IMR-90 (cell line): ENCODE data around the gene POFUT2. TPM values are rescaled to one million over a fixed set of nuclear protein-coding genes. Genes with fewer than 3 reads are reported as not detected.

Experiments
- ATAC-seq: fragments of 200-7000 bp; cut with Tn5 transposase; 2 replicates; pipeline ENCODE4 v1.9.1; 2020; ENCODE audit warnings: low read depth, mild to moderate bottlenecking, moderate library complexity
- BruUV-seq: library from RNA; stranded (reverse); fragments of 400-500 nt; replicated peaks from 2 replicates; lab custom pipeline; 2021; lab: Mats Ljungman, UMichigan
- CTCF ChIA-PET: fragments of 300-600 bp; formaldehyde crosslinking; extraction: SDS; loops from one replicate; lab custom pipeline; 2021; ENCODE audit warnings: antibody characterized with exemption; lab: Yijun Ruan, JAX
- POLR2A ChIA-PET: fragments of 300-600 bp; sonication (Branson Sonifier 250); formaldehyde crosslinking; loops from one replicate; lab custom pipeline; 2022; ENCODE audit warnings: antibody characterized with exemption; ENCODE audit not compliant: unreplicated experiment; lab: Charles Lee
- DNase-seq: peaks from one replicate; pipeline ENCODE4 v3.0.0; 2013
- H2AFZ ChIP-seq: replicated peaks from 2 replicates; pipeline ENCODE3; 2013; ENCODE audit warnings: low read length, mild to moderate bottlenecking; ENCODE audit not compliant: poor library complexity
- H2AK5ac ChIP-seq: 2 replicates; pipeline ENCODE4 v1.6.1; 2013; ENCODE audit warnings: low read depth, low read length, inconsistent platforms
- H2AK9ac ChIP-seq: replicated peaks from 2 replicates; pipeline ENCODE3; 2013; ENCODE audit warnings: mild to moderate bottlenecking, low read depth, low read length, moderate library complexity; ENCODE audit not compliant: poor library complexity
- H2BK120ac ChIP-seq: 2 replicates; pipeline ENCODE4 v1.6.1; 2013; ENCODE audit warnings: low read depth, low read length, inconsistent platforms
- H2BK15ac ChIP-seq: 3 replicates; pipeline ENCODE4 v1.6.1; 2013; ENCODE audit warnings: low read depth, low read length, inconsistent platforms
- H2BK20ac ChIP-seq: 2 replicates; pipeline ENCODE4 v1.6.1; 2013; ENCODE audit warnings: low read depth, mild to moderate bottlenecking, inconsistent platforms, low read length, moderate library complexity
- H2BK5ac ChIP-seq: 2 replicates; pipeline ENCODE4 v1.6.1; 2013; ENCODE audit warnings: mild to moderate bottlenecking, low read depth, low read length, inconsistent platforms; ENCODE audit not compliant: poor library complexity, severe bottlenecking
- H3K14ac ChIP-seq: replicated peaks from 2 replicates; pipeline ENCODE4 v1.6.1; 2013; ENCODE audit warnings: low read depth, low read length, inconsistent platforms
- H3K18ac ChIP-seq: 2 replicates; pipeline ENCODE4 v1.6.1; 2013; ENCODE audit warnings: low read depth, low read length, control low read depth
- H3K23ac ChIP-seq: 2 replicates; pipeline ENCODE4 v1.6.1; 2013; ENCODE audit warnings: low read depth, low read length, inconsistent platforms
- H3K27ac ChIP-seq: 2 replicates; pipeline ENCODE4 v1.5.1; 2013; ENCODE audit warnings: mild to moderate bottlenecking, control low read depth, low read length; ENCODE audit not compliant: insufficient read depth
- H3K27me3 ChIP-seq: 2 replicates; pipeline ENCODE4 v1.6.1; 2013; ENCODE audit warnings: low read length; ENCODE audit not compliant: control insufficient read depth, insufficient read depth
- H3K36me3 ChIP-seq: 2 replicates; pipeline ENCODE4 v1.6.1; 2013; ENCODE audit warnings: low read length, mixed read lengths; ENCODE audit not compliant: control insufficient read depth, insufficient read depth
- H3K4ac ChIP-seq: 2 replicates; pipeline ENCODE4 v1.6.1; 2013; ENCODE audit warnings: low read depth, low read length, inconsistent platforms
- H3K4me1 ChIP-seq: 2 replicates; pipeline ENCODE4 v1.6.1; 2013; ENCODE audit warnings: low read length, mixed read lengths; ENCODE audit not compliant: control insufficient read depth, insufficient read depth
- H3K4me2 ChIP-seq: 2 replicates; pipeline ENCODE4 v1.6.1; 2013; ENCODE audit warnings: low read depth, mild to moderate bottlenecking, control low read depth, low read length, moderate library complexity
- H3K4me3 ChIP-seq: 2 replicates; pipeline ENCODE4 v1.5.1; 2013; ENCODE audit warnings: low read depth, mild to moderate bottlenecking, control low read depth, low read length, moderate library complexity; ENCODE audit not compliant: insufficient read depth
- H3K56ac ChIP-seq: 2 replicates; pipeline ENCODE4 v1.6.1; 2013; ENCODE audit warnings: low read length, inconsistent platforms; ENCODE audit not compliant: insufficient read depth; ENCODE audit errors: extremely low read depth
- H3K79me1 ChIP-seq, 2 experiments: 2 replicates each; pipeline ENCODE4 v1.6.1; 2013; ENCODE audit warnings: low read length in 2 of 2, inconsistent platforms in 1 of 2, low read depth in 1 of 2
- H3K9ac ChIP-seq: 2 replicates; pipeline ENCODE4 v1.6.1; 2013; ENCODE audit warnings: low read depth, low read length, control low read depth
- H3K9me1 ChIP-seq: 2 replicates; pipeline ENCODE4 v1.6.1; 2013; ENCODE audit warnings: low read length, inconsistent platforms; ENCODE audit not compliant: insufficient read depth
- H3K9me3 ChIP-seq: 2 replicates; pipeline ENCODE4 v1.6.1; 2013; ENCODE audit warnings: low read length; ENCODE audit not compliant: control insufficient read depth, insufficient read depth
- H4K20me1 ChIP-seq: 2 replicates; pipeline ENCODE4 v1.6.1; 2013; ENCODE audit warnings: low read length, inconsistent platforms; ENCODE audit not compliant: insufficient read depth
- H4K5ac ChIP-seq: 2 replicates; pipeline ENCODE4 v1.6.1; 2013; ENCODE audit warnings: mild to moderate bottlenecking, low read depth, low read length, control low read depth
- H4K8ac ChIP-seq, 2 experiments: 2 replicates each; pipeline ENCODE4 v1.6.1; 2013; ENCODE audit warnings: low read depth in 2 of 2, low read length in 2 of 2, control low read depth in 1 of 2, inconsistent platforms in 1 of 2
- H4K91ac ChIP-seq: 2 replicates; pipeline ENCODE4 v1.6.1; 2013; ENCODE audit warnings: low read depth, low read length, inconsistent platforms; ENCODE audit not compliant: insufficient read depth
- CHD1 ChIP-seq: IDR thresholded peaks from 2 replicates; pipeline ENCODE4 v1.6.1; 2012; ENCODE audit warnings: low read depth, low read length, improper control_type of control experiment
- FOS ChIP-seq: fragments of 150-350 bp; IDR thresholded peaks from 2 replicates; pipeline ENCODE4 v1.6.1; 2016; ENCODE audit warnings: low read depth, low read length
- POLR2A ChIP-seq: IDR thresholded peaks from 2 replicates; pipeline ENCODE4 v1.6.1; 2012; ENCODE audit warnings: mild to moderate bottlenecking, low read depth, low read length
- RCOR1 ChIP-seq: IDR thresholded peaks from 2 replicates; pipeline ENCODE4 v1.6.1; 2012; ENCODE audit warnings: mild to moderate bottlenecking, low read length, improper control_type of control experiment; ENCODE audit not compliant: insufficient replicate concordance
- RFX5 ChIP-seq: IDR thresholded peaks from 2 replicates; pipeline ENCODE4 v1.8.0; 2012; ENCODE audit warnings: low read depth, mild to moderate bottlenecking, low read length, moderate library complexity
- SMC3 ChIP-seq: fragments of 150-350 bp; IDR thresholded peaks from 2 replicates; pipeline ENCODE4 v1.6.1; 2016; ENCODE audit warnings: low read depth, mild to moderate bottlenecking, antibody characterized with exemption, low read length, moderate library complexity
- WGBS, 2 experiments: methylation state at CpG; one replicate each; pipeline versions ENCODE4 v1.1.5 to v1.1.7; 2013; ENCODE audit warnings: missing lambda C conversion rate in 2 of 2; ENCODE audit not compliant: insufficient read length in 1 of 2; ENCODE audit errors: extremely low coverage in 2 of 2; 5-methylcytosine and 5-hydroxymethylcytosine counted together
- dilution Hi-C: fragments of 300-500 bp; cut with HindIII; formaldehyde crosslinking; loops from one replicate; pipeline ENCODE4 v1.14.3; 2018; ENCODE audit warnings: low sequenced_read_pairs; ENCODE audit not compliant: unreplicated experiment
- in situ Hi-C: fragments of 300-500 bp; cut with MboI; formaldehyde crosslinking; loops from 3 replicates; pipeline ENCODE4 v1.14.3; 2019; ENCODE audit warnings: low sequenced_read_pairs, inconsistent platforms, mixed read lengths
- intact Hi-C: fragments of 100-400 bp; cut with micrococcal nuclease; formaldehyde crosslinking; loops from 2 replicates; pipeline ENCODE4 v1.10.0; 2022
- polyA plus RNA-seq, 3 experiments: library from polyadenylated mRNA; depleted of rRNA; stranded (reverse); fragments of >200 nt; gene quantifications; 2 replicates each; pipeline ENCODE4 v1.2.3, GENCODE V29; 2012; ENCODE audit warnings: low replicate concordance in 1 of 3
- total RNA-seq: library from RNA; depleted of rRNA; stranded (reverse); fragments of >200 nt; gene quantifications from 2 replicates; pipeline ENCODE4 v1.2.3, GENCODE V29; 2012
- TF ChIP-seq, protein P1 (sequence below): conservative IDR thresholded peaks from 2 replicates; pipeline ENCODE4 v1.5.1; 2012; ENCODE audit warnings: mild to moderate bottlenecking, low read depth, low read length, improper control_type of control experiment

Gene POFUT2
- total and polyA plus RNA-seq, 2 of the 4 experiments (the other 2 are of a cell fraction) = 18.8 to 59.3 TPM

- in situ Hi-C loops (no loop called here), dilution Hi-C loops (no loop called here), intact Hi-C loops (no loop called here)
- no peak for DNase-seq
- no peak for TF ChIP-seq SMC3
- TF ChIP-seq RCOR1 = no peak
- TF ChIP-seq, protein P1, sequence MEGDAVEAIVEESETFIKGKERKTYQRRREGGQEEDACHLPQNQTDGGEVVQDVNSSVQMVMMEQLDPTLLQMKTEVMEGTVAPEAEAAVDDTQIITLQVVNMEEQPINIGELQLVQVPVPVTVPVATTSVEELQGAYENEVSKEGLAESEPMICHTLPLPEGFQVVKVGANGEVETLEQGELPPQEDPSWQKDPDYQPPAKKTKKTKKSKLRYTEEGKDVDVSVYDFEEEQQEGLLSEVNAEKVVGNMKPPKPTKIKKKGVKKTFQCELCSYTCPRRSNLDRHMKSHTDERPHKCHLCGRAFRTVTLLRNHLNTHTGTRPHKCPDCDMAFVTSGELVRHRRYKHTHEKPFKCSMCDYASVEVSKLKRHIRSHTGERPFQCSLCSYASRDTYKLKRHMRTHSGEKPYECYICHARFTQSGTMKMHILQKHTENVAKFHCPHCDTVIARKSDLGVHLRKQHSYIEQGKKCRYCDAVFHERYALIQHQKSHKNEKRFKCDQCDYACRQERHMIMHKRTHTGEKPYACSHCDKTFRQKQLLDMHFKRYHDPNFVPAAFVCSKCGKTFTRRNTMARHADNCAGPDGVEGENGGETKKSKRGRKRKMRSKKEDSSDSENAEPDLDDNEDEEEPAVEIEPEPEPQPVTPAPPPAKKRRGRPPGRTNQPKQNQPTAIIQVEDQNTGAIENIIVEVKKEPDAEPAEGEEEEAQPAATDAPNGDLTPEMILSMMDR = no peak
- no peak for TF ChIP-seq RFX5
- no peak for TF ChIP-seq FOS
- no peak for TF ChIP-seq POLR2A
- TF ChIP-seq CHD1 = no peak
- Histone ChIP-seq H3K4ac (no peak overlapping the region), H3K4me2 (no peak overlapping the region), H3K18ac (no peak overlapping the region), H3K4me3 (no peak overlapping the region), H3K56ac (no peak overlapping the region), H2BK5ac (no peak overlapping the region), H2BK120ac (no peak overlapping the region), H4K5ac (no peak overlapping the region), H4K20me1 (peaks cover 20% of the 10 kb centered on the region), H2AFZ (no peak overlapping the region), H2BK20ac (no peak overlapping the region), H3K79me1 (0 out of 4 replicates have a peak, but pooled peaks cover 0 to 3% of the 10 kb centered on the region in 2 experiments), H3K9ac (no peak overlapping the region), H4K91ac (no peak overlapping the region), H2AK5ac (no peak overlapping the region), H3K9me1 (peaks cover 17% of the 10 kb centered on the region), H2BK15ac (no peak overlapping the region), H3K4me1 (peaks cover 16% of the 10 kb centered on the region), H3K23ac (no peak overlapping the region), H3K27me3 (peaks cover 17% of the 10 kb centered on the region), H3K9me3 (peaks cover 3% of the 10 kb centered on the region), H3K27ac (no peak overlapping the region), H3K36me3 (no peaks in the 10 kb centered on the region), H2AK9ac (no peak overlapping the region), H3K14ac (no peak overlapping the region), H4K8ac (no peak overlapping the region)
- WGBS, 2 experiments = no CpG with 5 or more reads among the region's 3 CpGs
- BruUV-seq = no TSS peak
- CTCF ChIA-PET = no interaction called here
- no peak for ATAC-seq
- POLR2A ChIA-PET = no interaction called here
These were observed 56.0 kb downstream of the POFUT2 start for GRCh38 chr21:45231705-45232104.
